Peyer's patch (tissue), 4 donors: ENCODE results near the gene ZNF740. TPM values are rescaled to one million over a fixed set of nuclear protein-coding genes. Genes with fewer than 3 reads are reported as not detected.

Experiments used
- DNase-seq, 3 donors: peaks; one replicate each; pipeline ENCODE4 v3.0.0-alpha.2; 2017 to 2019
- H3K27ac ChIP-seq, 4 donors: fragments of 200-600 bp; sonication (generic); one replicate each; pipeline ENCODE4 v1.5.1; 2016 to 2019
- H3K27me3 ChIP-seq, 2 donors: fragments of 200-600 bp; sonication (generic); one replicate each; pipeline ENCODE4 v1.5.1; 2019
- H3K36me3 ChIP-seq, 3 donors: fragments of 200-600 bp; sonication (generic); one replicate each; pipeline ENCODE4 v1.5.1; 2016 to 2019
- H3K4me1 ChIP-seq, 4 donors: fragments of 200-600 bp; sonication (generic); one replicate each; pipeline ENCODE4 v1.5.1; 2016 to 2019
- H3K4me3 ChIP-seq, 4 donors: fragments of 200-600 bp; sonication (generic); 1 replicate in 3 of 4; 2 replicates in 1 of 4; pipeline ENCODE4 v1.5.1; 2016 to 2019; ENCODE audit warnings: mild to moderate bottlenecking in 1 of 4
- H3K9me3 ChIP-seq, 4 donors: fragments of 200-600 bp; sonication (generic); one replicate each; pipeline ENCODE4 v1.5.1; 2016 to 2019; ENCODE audit warnings: mild to moderate bottlenecking in 1 of 4
- CTCF ChIP-seq, 6 experiments: fragments of 450-650 bp in 4 of 6; fragments of 200-600 bp in 2 of 6; sonication (generic) in 1 of 6; IDR thresholded peaks; one replicate each; pipeline ENCODE4 v1.5.1; 2017 to 2019; ENCODE audit warnings: antibody characterized with exemption in 6 of 6, mild to moderate bottlenecking in 3 of 6, moderate library complexity in 1 of 6
- POLR2A ChIP-seq, 2 donors: fragments of 450-650 bp; IDR thresholded peaks; one replicate each; pipeline ENCODE4 v1.5.1; 2017; ENCODE audit warnings: antibody characterized with exemption in 2 of 2, mild to moderate bottlenecking in 2 of 2, moderate library complexity in 2 of 2
- total RNA-seq, 4 donors: library from RNA; depleted of rRNA; stranded (reverse); fragments of >200 nt; gene quantifications; one replicate each; pipeline ENCODE4 v1.1.0, GENCODE V29; 2016

ZNF740 gene
- total RNA-seq, 4 donors from 2014 or later: 11.9 to 38.8 (median 23.1) TPM

- DNase-seq: no peak
- H3K4me3 ChIP-seq: peak overlapping the region in 2 of 4 donors; percentile 29 to 36
Observed at GRCh38 chr12:53197011-53197640, 16.6 kb downstream of the ZNF740 start.

GRCh38 chr12:53198486-53199110 lies 18.1 kb downstream of the ZNF740 start:
- peak overlapping the region in 2 of 4 donors; percentile 35 to 76 for H3K27ac ChIP-seq
- DNase-seq: peak in 1 of 3 donors; percentile 54
- no peaks in the 10 kb centered on the region for H3K9me3 ChIP-seq
- no peak for TF ChIP-seq CTCF (IDR thresholded peaks at IDR 0.05)
- no peak for TF ChIP-seq POLR2A (IDR thresholded peaks at IDR 0.05)
- H3K4me3 ChIP-seq: no peak overlapping the region
- H3K27me3 ChIP-seq: no peaks in the 10 kb centered on the region
- no peaks in the 10 kb centered on the region for H3K36me3 ChIP-seq
- H3K4me1 ChIP-seq: peaks cover 0 to 42% (median 31%) of the 10 kb centered on the region in 4 donors

More at GRCh38 chr12:53197011-53197640, 16.6 kb downstream of the ZNF740 start:
- H3K36me3 ChIP-seq: no peaks in the 10 kb centered on the region
- H3K27ac ChIP-seq: no peak overlapping the region
- no peak for TF ChIP-seq CTCF (IDR thresholded peaks at IDR 0.05)
- TF ChIP-seq POLR2A (IDR thresholded peaks at IDR 0.05): no peak
- peaks cover 0 to 40% (median 27%) of the 10 kb centered on the region in 4 donors for H3K4me1 ChIP-seq
- H3K27me3 ChIP-seq: no peaks in the 10 kb centered on the region
- no peaks in the 10 kb centered on the region for H3K9me3 ChIP-seq

GRCh38 chr12:53199700-53200099 lies 19.2 kb downstream of the ZNF740 start:
- no peak for TF ChIP-seq POLR2A (IDR thresholded peaks at IDR 0.05)
- TF ChIP-seq CTCF (IDR thresholded peaks at IDR 0.05): no peak

GRCh38 chr12:53200107-53200457 lies 19.6 kb downstream of the ZNF740 start:
- H3K4me3 ChIP-seq: no peak overlapping the region
- H3K4me1 ChIP-seq: peaks cover 0 to 43% (median 31%) of the 10 kb centered on the region in 4 donors
- no peaks in the 10 kb centered on the region for H3K36me3 ChIP-seq
- H3K27ac ChIP-seq: peak overlapping the region in 3 of 4 donors; percentile 11 to 76 (median 45)
- peak in 1 of 3 donors; percentile 45 for DNase-seq
- H3K27me3 ChIP-seq: no peaks in the 10 kb centered on the region
- H3K9me3 ChIP-seq: no peaks in the 10 kb centered on the region
- TF ChIP-seq CTCF (IDR thresholded peaks at IDR 0.05) (no peak), POLR2A (IDR thresholded peaks at IDR 0.05) (no peak)

More at GRCh38 chr12:53199700-53200099, 19.2 kb downstream of the ZNF740 start:
- DNase-seq: no peak
- no peak overlapping the region for H3K4me3 ChIP-seq
- H3K27me3 ChIP-seq: no peaks in the 10 kb centered on the region
- H3K36me3 ChIP-seq: no peaks in the 10 kb centered on the region
- peaks cover 0 to 42% (median 31%) of the 10 kb centered on the region in 4 donors for H3K4me1 ChIP-seq
- H3K27ac ChIP-seq: peak overlapping the region in 1 of 4 donors; percentile 76
- H3K9me3 ChIP-seq: no peaks in the 10 kb centered on the region

- peak overlapping the region in 3 of 4 donors; percentile 11 to 76 (median 45) for H3K27ac ChIP-seq
- peak in 2 of 3 donors; percentile 50 to 55 for DNase-seq
- TF ChIP-seq CTCF (IDR thresholded peaks at IDR 0.05) (no peak), POLR2A (IDR thresholded peaks at IDR 0.05) (no peak)
- no peaks in the 10 kb centered on the region for H3K27me3 ChIP-seq
- H3K9me3 ChIP-seq: no peaks in the 10 kb centered on the region
- H3K4me3 ChIP-seq: peak overlapping the region in 1 of 4 donors; percentile 7
- H3K36me3 ChIP-seq: no peaks in the 10 kb centered on the region
- H3K4me1 ChIP-seq: peaks cover 0 to 48% (median 31%) of the 10 kb centered on the region in 4 donors
Observed at GRCh38 chr12:53200458-53201176, 20.1 kb downstream of the ZNF740 start.
